Measurements from ENCODE around the gene CAB39.

Gene CAB39

DNA sequence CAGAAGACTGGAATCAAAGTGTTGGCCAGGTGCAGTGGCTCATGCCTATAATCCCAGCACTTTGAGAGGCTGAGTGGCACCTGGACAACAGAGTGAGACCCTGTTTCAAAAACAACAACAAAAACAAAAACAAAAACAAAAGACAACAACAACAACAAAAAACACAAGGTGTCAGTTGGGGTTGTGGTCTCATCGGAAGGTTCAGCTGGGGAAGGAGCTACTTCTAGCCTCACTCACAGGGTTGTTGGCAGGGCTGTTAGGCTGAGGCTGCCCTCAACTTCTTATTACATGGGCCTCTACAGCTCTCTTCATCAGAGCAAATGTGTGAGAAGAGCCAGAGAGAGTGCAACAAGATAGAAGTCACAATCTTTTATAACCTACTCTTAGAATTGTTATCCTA is 34.6 kb upstream of the CAB39 start:
- no peaks in the 10 kb centered on the region for H3K36me3 Mint-ChIP-seq (ENCODE audit: low read depth)
- no peak for DNase-seq
- no peak overlapping the region for H3K4me3 Mint-ChIP-seq
- no peaks in the 10 kb centered on the region for H3K9me3 Mint-ChIP-seq
- peaks cover under 1% of the 10 kb centered on the region for H3K4me1 Mint-ChIP-seq
- H3K27ac Mint-ChIP-seq, result no peak overlapping the region
- TF ChIP-seq, protein P1, sequence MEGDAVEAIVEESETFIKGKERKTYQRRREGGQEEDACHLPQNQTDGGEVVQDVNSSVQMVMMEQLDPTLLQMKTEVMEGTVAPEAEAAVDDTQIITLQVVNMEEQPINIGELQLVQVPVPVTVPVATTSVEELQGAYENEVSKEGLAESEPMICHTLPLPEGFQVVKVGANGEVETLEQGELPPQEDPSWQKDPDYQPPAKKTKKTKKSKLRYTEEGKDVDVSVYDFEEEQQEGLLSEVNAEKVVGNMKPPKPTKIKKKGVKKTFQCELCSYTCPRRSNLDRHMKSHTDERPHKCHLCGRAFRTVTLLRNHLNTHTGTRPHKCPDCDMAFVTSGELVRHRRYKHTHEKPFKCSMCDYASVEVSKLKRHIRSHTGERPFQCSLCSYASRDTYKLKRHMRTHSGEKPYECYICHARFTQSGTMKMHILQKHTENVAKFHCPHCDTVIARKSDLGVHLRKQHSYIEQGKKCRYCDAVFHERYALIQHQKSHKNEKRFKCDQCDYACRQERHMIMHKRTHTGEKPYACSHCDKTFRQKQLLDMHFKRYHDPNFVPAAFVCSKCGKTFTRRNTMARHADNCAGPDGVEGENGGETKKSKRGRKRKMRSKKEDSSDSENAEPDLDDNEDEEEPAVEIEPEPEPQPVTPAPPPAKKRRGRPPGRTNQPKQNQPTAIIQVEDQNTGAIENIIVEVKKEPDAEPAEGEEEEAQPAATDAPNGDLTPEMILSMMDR (IDR thresholded peaks at IDR 0.05), result no peak
- H3K27me3 Mint-ChIP-seq (ENCODE audit: low read depth, poor library complexity), result peaks cover 2% of the 10 kb centered on the region

DNA sequence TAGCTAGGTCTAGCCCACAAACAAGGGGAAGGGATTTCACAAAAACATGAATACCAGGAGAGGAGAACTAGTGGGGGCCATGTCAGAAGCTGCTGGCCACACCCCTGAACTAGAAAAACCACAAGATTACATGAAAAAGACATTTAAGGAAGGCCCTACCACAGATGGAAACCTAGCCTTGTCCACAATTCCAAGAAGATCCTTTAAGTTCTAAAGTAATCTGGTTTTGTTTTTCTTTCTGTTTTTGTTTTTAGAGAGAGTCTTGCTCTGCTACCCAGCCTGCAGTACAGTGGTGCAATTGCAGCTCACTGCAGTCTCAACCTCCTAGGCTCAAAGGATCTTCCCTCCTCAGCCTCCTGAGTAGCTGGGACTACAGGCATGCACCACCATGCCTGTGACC is 34.2 kb upstream of the CAB39 start:
- Mint-ChIP-seq H3K9me3 (no peaks in the 10 kb centered on the region), H3K4me3 (no peak overlapping the region), H3K36me3 (ENCODE audit: low read depth) (no peaks in the 10 kb centered on the region), H3K4me1 (no peaks in the 10 kb centered on the region), H3K27ac (no peak overlapping the region), H3K27me3 (ENCODE audit: low read depth, poor library complexity) (peaks cover 2% of the 10 kb centered on the region)
- TF ChIP-seq, protein P1 (IDR thresholded peaks at IDR 0.05), result no peak
- DNase-seq, result no peak

DNA sequence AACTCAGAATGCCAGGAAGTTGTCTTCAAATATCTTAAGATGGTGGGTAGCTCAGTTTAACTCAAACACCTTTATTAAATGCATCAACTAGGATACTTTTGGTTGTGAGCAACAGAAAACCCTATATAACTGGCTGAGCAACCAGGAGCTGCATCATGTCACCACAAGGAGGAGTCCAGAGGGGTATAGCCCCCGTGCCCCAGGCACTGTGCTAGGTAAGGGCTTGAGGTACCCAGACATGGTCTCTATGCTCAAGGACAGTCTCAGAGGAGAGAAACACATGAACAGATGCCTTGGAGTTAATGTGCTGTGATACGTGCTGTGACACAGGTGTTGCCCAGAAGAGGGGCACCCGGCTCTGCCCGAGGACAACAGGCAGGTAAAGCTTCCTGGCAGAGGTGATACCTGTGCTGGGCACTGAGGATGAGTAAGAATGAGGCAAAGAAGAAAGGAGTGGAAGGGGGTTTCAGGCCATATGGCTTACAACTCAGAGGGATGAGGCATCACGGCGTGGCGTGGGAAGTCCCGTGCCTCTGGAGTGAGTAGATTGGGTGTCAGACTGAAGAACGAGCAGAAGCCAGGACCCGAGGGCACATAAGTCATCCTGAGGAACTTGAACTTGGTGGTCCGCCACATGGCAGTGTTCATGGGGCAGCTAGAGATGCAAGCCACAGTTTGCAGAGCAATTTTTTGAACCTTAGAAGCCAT is 32.0 kb upstream of the CAB39 start:
- Mint-ChIP-seq H3K27ac (no peak overlapping the region), H3K27me3 (ENCODE audit: low read depth, poor library complexity) (peaks cover 5% of the 10 kb centered on the region), H3K36me3 (ENCODE audit: low read depth) (no peaks in the 10 kb centered on the region), H3K9me3 (no peaks in the 10 kb centered on the region), H3K4me3 (no peak overlapping the region), H3K4me1 (peaks cover 11% of the 10 kb centered on the region)
- no peak for DNase-seq
- TF ChIP-seq, protein P1 (IDR thresholded peaks at IDR 0.05), result no peak

DNA sequence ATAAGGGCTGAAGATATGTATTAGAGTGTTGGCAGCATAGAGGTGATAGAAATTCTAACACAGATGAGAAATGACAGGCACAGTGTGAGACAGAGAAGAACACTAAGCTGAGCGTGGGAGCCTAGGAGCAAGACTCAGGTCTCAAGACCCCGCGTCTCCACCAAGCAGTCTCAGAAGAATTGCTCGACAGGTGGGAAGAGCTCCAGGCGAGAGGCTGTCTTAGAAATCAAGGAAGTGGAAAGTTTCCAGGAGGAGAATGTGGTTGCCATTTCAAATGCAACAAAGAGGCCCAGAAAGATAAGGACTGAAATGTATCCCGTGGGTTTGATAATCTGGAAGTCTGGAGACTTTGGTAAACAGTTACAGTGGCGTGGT is 31.5 kb upstream of the CAB39 start:
- Mint-ChIP-seq H3K4me3 (no peak overlapping the region), H3K4me1 (peaks cover 12% of the 10 kb centered on the region), H3K9me3 (no peaks in the 10 kb centered on the region), H3K36me3 (ENCODE audit: low read depth) (no peaks in the 10 kb centered on the region), H3K27ac (no peak overlapping the region), H3K27me3 (ENCODE audit: low read depth, poor library complexity) (peaks cover 5% of the 10 kb centered on the region)
- DNase-seq, result no peak
- TF ChIP-seq, protein P1 (IDR thresholded peaks at IDR 0.05), result no peak

DNA sequence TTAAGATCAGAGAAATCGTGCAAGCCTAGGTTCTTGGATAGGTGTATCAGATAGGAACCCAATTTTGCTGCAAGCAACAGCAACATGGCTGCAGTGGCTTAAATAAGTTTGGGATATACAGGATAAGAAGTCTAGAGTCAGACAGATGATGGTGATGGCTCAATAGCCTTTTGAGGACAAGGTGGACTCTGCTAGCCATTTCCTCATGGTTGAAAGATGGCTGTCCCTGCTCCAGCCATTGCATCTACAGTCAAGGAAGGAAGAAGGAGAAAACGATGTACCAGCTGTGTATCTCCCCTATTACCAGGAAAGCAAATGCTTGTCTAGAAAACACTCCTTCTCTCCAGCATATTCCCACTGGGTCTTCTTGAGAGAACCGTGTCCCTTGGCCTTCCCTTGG is 30.1 kb upstream of the CAB39 start:
- no peaks in the 10 kb centered on the region for H3K36me3 Mint-ChIP-seq (ENCODE audit: low read depth)

More for the DNA sequence above, 30.1 kb upstream of the CAB39 start:
- no peak overlapping the region for H3K27ac Mint-ChIP-seq
- no peak overlapping the region for H3K4me3 Mint-ChIP-seq
- H3K4me1 Mint-ChIP-seq, result peaks cover 16% of the 10 kb centered on the region
- H3K9me3 Mint-ChIP-seq, result no peaks in the 10 kb centered on the region
- DNase-seq, result no peak
- TF ChIP-seq, protein P1 (IDR thresholded peaks at IDR 0.05), result no peak
- H3K27me3 Mint-ChIP-seq (ENCODE audit: low read depth, poor library complexity), result peaks cover 5% of the 10 kb centered on the region
